DMS53 (cell line): ENCODE data around the gene CACNG7.
A peak's percentile ranks its signal among the peaks of the same experiment; 100 is the strongest.
"Not testable (repeated sequence)": the region's sequence is repeated elsewhere in the genome, so short reads cannot be mapped to it uniquely, and the experiment has no call there.

Source experiments
- DNase-seq: peaks from one replicate; lab custom pipeline; 2025; lab: John Stamatoyannopoulos, UW

CACNG7 gene, protein sequence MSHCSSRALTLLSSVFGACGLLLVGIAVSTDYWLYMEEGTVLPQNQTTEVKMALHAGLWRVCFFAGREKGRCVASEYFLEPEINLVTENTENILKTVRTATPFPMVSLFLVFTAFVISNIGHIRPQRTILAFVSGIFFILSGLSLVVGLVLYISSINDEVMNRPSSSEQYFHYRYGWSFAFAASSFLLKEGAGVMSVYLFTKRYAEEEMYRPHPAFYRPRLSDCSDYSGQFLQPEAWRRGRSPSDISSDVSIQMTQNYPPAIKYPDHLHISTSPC

DNA sequence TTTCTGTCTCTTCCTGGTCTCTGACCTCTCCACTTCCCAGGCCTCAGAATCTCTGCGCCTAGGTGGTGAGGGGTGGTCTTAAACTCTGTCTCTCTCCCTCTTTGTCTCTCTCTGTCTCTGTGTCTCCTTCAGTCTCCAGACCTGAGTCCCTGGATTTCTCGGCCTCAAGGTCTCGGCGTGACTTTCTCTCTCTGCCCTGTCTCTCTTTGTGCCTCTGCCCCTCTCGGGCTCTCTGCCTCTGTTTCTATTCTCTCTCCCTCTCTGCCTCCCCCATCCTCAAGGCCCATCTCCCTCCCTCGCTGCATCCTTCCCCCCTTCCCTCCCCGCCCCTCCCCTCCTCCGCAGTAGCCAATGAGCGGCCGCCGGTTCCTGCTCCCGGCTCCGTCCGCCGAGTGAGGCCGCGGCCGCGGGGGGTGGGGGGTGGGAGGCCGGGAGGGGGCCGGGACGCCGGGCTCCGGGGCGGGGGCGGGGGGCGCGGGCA lies at the start of gene CACNG7:
Gene CACNG7 (plus strand): TSS at position 344 of the 481 bp plus-strand sequence. CDS start 3,554 bp downstream, outside the sequence.
- DNase-seq: no peak

DNA sequence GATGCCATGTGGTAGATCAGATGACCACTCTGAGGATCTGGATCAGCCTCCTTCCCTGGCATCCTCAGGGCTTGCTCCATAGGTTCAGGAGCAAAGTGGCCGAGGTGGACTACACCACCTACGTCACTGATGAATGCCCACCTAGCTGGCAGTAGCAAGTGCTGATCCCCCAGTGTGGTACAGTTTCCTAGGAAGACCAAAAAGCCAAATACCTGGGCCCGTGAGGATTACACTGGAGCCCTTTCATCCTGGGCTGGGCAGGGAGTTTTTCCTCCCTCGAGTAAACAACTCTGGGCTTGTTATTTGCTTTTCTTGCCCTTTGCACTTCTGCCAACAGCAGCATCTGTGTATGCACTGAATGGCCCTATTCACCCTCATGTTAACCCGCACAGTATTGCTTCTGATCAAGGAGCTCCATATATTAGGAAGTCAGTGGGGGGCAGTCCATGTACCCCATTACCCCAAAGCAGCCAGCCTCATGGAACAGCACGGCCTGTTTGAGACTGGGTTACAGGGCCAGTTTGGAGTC lies 44.7 kb upstream of the CACNG7 start:
- DNase-seq: peak; percentile 51

DNA sequence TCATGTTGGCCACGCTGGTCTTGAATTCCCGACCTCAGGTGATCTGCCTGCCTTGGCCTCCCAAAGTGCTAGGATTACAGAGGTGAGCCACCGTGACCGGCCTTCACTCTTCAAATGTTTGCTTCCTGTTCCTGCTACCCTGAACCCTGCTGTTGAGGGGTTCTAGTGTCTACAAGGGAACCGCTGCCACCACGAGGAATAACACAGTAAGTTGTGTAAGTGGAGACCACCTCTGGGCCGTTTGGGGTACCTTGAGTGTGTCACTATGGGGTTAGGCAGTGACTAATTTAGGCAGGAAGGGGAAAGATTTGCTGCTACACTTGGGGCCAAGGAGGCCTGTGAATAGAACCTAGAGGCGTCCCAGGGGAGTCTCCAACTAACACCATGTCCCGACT lies 43.6 kb upstream of the CACNG7 start:
- DNase-seq: no peak

DNA sequence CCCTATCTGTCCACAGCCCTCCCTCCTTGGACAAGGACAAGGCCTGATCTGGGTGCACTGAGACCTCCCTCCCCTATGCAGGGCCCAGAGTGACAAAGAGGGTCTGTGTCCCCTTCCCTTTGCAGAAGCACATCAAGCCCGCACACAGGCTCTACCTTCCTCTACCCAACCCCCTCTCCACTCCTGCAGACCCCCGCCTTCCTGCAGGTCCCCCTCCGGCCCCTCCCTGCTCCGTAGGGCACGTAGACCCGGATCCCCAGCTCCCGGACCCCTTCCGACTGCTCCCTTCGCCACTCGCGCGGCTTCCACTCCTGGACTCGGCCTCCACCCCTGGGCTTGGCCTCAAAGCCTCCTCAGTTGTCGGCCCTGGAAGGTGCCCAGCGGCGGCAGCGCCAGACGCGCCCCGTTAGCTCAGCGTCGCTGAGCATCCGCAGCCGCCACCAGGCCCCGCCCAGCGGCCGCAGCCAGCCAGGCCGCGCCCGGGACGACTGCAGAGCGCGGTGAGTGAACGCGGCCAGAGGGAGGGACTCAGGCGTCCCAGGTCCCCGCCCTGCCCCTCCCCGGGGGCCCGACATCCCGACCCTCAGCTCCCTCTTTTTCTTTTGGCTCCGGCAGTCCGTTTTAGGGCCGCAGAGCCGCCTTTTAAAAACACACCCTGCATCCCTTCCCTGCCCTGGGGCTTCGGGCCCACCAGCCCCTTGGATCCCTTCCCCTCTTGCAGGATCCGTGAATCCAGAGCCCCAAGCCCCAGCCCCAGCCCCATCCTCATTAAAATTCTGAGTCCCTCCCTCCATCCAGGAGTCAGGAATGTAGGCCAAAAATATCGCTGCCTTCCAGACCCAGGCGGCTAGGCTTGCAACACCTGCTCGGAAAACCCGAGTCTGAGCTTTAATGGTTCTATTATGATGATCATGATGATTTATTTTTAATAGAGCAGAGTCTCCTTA lies 42.9 kb upstream of the CACNG7 start:
- no peak for DNase-seq

DNA sequence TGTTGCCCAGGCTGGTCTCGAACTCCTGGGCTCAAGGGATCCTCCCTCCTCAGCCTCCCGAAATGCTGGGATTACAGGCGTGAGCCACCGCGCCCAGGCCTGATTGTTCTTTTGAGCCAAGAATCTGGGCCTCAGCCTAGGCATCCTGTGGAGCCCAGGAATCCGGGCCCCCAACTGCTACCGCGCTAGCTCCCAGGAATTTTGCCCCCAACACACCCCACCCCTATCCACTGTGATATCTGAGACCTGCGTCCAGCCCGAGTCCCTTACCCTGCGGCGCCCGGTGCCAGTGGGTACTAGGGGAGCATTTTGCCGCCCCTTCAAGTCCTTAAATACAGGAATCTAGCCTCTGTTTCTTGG lies 42.2 kb upstream of the CACNG7 start:
- DNase-seq: no peak

DNA sequence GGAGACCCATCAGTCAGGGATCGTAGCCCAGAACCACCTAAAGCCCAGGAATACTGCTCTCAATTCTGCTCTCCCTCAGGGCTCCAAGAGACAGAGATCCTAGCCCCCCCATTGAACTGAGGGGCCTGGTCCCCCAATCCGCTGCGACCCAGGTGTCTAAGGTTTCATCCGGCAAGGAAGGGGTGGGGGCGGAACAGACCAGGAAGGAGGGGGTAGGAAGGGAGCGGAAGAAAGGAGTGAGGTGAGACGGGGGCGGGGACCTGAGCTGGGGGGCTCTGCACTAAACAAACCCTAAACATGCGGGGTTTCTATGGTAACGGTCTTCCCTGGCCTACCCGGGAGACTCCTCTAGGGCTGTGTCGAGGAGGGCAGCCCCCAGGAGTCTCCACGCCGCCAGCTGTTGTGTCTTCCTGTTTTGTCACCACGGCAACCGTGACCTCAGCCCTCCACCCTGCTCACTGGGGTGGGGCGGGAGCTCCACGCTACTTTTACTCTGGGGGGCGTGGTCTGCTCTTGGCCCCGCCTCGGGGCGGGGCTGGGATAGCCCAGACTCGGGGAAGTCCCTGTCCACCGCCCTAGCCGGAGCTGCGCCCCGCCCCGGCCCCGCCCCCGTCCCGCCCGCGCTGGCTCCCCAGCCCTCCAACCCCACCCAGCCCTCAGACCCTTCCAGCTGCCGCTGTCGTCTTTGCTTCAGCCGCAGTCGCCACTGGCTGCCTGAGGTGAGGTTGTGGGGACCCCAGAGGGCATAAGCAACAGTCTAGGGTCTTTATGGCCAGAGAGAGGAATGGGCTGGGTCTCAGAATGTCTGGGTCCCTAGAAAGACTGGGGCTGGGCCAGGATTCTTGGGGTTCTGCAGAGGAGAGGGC lies 41.6 kb upstream of the CACNG7 start, which contains the start of gene MYADM:
Gene MYADM (plus strand): TSS at position 659 of the 866 bp plus-strand sequence. CDS start 5,647 bp downstream, outside the sequence.
- DNase-seq: peak; percentile 36

DNA sequence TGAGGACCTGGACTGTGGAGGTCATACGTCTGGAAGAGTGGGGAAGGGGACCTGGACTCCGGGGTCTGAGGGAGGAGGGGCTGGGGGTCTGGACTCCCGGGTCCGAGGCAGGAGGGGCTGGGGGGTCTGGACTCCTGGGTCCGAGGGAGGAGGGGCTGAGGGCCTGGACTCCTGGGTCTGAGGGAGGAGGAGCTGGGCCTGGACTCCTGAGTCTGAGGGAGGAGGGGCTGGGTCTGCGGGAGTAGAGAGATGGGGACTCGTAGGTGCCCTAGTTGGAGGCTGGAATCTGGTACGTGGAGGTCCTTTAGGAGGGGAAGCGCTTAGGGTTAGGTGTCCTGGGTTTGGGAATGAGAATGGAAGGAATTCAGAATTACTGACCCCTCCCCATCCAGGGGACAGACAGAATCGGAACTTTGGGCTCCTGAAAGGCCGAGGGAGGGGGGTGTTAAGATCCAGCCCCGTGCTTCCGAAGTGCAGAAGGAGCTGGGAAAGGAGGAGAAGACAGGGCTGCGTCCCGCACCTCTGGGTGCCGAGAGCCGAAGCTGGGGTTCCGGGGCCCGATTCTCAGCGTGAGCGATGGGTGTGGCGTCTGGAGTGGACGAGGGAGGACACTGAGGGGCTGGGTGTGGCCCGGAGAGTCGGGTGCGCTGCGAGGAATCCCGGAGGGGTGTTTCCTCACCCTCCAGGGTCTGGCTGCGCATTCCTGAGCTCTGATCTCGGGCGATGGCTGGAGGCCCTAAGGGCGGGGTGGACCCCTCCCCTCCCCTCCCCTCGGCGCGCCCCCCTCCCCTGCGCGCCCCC lies 40.8 kb upstream of the CACNG7 start:
- no peak for DNase-seq

DNA sequence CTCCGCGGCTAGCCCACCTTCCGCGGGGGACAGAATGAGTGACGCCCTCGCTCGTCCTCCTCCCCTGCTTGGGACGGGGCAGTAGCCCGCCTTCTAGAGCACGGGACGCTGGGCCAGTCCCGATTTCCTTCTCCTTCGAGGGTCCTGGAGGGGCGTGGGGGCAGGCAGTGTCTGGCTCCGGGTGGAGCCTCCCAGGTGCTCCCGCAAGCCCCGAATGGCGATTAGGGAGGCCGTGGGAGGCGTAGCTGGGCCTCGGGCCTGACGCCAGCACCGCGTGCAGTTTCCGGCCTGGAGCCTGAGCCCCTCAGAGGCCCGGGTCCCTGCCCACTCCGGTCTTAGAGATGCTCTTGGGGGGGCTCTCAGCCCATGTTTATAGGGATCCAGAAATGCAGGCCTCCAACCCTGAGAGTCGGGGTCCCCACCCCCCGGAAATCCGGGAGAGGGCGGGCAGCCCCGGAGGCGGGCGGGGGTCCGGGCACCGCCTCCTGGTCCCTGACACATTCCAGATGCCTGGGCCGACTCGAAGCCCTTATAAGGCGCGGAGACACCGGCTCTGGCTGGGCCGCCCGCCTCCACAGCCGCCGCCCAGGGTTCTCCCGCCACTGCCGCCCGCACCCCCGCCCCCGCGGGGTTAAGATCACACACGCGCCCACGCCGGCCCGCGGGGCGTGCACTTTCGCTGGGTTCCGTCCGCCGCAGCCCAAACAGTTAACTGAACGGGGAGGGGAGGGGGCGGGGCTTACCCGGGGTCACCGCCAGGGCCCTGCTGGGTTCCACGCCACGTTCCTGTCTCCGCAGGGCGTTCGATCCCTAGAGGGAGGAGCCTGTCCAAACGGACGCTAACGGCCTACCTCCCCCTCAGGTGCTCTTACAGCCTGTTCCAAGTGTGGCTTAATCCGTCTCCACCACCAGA lies 39.9 kb upstream of the CACNG7 start:
- DNase-seq: no peak

DNA sequence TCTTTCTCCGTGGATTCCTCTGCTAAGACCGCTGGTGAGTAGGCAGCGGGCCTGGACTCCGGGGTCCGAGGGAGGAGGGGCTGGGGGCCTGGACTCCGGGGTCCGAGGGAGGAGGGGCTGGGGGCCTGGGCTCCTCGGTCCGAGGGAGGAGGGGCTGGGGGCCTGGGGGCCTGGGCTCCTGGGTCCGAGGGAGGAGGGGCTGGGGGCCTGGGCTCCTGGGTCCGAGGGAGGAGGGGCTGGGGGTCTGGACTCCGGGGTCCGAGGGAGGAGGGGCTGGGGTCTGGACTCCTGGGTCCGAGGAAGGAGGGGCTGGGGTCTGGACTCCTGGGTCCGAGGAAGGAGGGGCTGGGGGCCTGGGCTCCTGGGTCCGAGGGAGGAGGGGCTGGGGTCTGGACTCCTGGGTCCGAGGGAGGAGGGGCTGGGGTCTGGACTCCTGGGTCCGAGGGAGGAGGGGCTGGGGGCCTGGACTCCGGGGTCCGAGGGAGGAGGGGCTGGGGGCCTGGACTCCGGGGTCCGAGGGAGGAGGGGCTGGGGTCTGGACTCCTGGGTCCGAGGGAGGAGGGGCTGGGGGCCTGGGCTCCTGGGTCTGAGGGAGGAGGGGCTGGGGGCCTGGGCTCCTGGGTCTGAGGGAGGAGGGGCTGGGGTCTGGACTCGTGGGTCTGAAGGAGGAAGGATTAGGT lies 39.1 kb upstream of the CACNG7 start:
- DNase-seq: not testable (repeated sequence)

DNA sequence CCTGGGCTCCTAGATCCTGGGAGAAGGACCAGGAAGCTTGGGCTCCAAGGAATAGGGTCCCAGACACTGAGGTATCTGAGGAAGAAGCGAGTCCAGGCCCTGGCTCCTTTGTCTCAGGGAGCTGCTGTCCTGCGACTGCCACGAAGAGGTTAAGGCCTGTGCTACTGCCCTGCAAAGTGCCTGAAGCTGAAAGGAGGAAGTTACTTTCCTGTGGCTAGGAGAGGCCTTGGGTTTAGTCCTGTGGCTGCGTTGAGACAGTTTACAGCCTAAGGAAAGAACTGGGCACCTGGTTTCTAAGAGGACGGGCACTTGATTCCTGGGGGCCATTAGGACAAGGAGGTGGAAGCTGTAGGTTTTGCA lies 38.6 kb upstream of the CACNG7 start:
- no peak for DNase-seq

DNA sequence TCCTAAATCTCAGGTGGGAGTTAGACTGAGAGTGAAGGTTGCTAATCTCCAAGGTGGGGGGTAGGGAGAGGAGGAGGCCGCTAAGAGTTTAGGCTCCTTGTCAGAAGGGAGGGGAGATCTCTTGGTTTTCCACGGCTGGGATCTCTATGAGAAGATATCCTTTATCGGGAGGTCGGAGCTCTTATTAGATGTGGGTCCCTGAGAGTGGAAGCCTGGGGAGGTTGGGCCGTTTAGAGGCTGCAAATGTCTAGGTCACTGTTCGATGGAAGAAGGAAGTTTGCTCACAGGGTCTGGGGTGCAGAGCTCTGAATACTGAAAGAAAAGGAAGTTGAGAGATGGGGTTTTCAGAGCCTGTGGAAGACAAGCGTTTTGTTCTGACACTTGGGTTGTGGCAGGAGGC lies 37.6 kb upstream of the CACNG7 start:
- no peak for DNase-seq

DNA sequence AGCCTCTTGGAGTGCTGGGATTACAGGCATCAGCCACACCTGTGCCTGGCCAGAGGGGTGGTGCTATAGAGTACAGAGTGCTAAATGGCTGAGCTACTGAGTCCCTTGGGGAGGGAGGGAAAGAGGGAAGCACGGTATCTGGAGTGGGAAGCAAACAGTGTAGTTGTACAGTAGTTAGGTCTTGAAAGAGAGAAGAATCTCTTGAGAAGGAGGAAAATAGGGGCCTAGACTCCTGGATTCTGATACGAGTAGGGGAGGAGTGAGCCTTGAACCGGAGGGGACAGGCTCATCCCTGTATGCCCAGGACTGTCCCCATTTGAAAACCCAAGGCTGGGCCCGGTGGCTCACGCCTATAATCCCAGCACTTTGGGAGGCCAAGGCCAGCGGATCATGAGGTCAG lies 36.3 kb upstream of the CACNG7 start:
- DNase-seq: no peak

DNA sequence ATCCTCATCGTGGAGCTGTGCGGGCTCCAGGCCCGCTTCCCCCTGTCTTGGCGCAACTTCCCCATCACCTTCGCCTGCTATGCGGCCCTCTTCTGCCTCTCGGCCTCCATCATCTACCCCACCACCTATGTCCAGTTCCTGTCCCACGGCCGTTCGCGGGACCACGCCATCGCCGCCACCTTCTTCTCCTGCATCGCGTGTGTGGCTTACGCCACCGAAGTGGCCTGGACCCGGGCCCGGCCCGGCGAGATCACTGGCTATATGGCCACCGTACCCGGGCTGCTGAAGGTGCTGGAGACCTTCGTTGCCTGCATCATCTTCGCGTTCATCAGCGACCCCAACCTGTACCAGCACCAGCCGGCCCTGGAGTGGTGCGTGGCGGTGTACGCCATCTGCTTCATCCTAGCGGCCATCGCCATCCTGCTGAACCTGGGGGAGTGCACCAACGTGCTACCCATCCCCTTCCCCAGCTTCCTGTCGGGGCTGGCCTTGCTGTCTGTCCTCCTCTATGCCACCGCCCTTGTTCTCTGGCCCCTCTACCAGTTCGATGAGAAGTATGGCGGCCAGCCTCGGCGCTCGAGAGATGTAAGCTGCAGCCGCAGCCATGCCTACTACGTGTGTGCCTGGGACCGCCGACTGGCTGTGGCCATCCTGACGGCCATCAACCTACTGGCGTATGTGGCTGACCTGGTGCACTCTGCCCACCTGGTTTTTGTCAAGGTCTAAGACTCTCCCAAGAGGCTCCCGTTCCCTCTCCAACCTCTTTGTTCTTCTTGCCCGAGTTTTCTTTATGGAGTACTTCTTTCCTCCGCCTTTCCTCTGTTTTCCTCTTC lies 35.1 kb upstream of the CACNG7 start:
- no peak for DNase-seq

DNA sequence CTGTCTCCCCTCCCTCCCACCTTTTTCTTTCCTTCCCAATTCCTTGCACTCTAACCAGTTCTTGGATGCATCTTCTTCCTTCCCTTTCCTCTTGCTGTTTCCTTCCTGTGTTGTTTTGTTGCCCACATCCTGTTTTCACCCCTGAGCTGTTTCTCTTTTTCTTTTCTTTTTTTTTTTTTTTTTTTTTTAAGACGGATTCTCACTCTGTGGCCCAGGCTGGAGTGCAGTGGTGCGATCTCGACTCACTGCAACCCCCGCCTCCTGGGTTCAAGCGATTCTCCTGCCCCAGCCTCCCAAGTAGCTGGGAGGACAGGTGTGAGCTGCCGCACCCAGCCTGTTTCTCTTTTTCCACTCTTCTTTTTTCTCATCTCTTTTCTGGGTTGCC lies 34.5 kb upstream of the CACNG7 start:
- DNase-seq: no peak

DNA sequence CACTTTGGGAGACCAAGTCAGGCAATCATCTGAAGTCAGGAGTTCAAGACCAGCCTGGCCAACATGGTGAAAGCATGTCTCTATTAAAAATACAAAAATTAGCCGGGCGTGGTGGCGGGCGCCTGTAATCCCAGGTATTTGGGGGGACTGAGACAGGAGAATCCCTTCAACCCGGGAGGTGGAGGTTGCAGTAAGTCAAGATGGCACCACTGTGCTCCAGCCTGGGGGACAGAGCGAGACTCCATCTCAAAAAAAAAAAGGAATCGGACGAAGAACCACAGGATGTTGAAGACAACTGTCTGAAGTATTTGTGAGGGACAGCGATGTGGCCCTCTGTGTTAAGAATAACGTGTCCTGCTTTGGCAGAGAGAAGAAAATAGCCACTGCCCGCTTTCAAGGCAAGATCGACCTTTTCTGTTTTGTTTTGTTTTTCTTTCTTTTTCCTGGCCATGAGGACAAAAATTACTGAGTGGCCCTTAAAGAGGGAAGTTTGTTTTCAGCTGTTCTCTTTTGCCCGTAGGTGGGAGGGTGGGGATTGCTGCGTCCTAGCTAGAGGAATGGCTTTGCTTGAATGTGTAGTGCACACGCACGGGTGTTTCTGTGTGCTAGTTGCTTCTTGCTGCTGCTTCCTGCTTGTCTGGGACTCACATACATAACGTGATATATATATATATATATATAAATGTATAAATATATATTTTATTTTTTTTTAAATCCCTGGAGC lies 33.3 kb upstream of the CACNG7 start:
- DNase-seq: no peak

DNA sequence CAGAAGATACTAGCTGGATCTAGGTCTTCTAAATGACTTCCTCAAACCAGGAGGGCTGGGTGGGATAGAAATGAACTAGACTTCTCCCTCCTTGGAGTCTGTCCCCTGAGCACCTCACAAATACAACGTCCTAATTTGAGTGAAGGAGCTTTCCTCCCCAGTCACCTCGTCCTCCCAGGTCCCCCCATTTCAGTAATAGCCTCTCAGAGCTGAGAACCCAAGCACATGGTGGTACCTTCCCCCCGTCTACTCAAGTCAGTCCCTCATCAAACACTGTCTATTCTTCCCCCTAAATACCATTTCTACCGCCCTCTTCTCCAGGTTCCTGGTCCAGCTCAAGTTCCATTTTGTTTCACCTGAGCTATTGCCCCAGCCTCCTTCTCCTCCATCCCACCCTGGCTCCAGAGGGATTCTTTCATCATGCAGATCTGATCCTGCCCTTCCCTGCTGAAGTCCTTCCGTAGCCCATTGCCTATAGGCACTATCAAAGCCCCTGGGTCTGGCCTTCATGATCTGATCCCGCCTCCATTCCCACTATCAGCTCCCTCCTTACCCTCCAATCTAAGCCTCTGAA lies 32.3 kb upstream of the CACNG7 start:
- no peak for DNase-seq

DNA sequence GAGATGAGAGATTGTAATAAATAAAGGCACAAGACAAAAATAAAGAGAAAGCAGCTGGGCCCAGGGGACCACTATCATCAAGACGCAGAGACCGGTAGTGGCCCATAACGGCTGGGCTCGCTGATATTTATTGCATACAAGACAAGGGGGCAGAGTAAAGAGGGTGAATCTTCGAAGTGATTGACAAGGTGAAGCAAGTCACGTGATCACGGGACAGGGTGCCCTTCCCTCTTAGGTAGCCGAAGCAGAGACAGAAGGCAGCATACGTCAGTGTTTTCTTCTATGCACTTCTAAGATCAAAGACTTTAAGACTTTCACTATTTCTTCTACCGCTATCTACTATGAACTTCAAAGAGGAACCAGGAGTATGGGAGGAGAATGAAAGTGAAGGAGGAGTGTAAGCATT lies 31.7 kb upstream of the CACNG7 start:
- DNase-seq: no peak

DNA sequence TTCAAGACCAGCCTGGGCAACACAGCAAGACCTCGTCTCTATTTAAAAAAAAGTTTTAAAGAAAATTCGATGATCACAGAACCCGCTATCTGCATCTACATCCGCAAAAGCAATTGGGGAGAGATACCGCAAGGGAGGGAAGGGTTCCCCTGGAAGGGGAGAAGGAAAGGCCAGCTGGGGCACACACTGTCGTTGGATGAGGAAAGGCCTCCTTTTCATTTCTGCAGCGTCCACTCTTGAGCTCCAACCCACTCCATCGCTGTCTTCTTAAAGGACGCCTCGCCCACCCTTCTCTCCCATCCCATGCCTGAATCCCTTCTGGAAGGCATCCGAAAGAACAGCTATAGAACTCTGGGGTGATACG lies 30.3 kb upstream of the CACNG7 start:
- DNase-seq: no peak
